ENCODE results near the gene CORO1C. TPM values are rescaled to one million over a fixed set of nuclear protein-coding genes. Genes with fewer than 3 reads are reported as not detected.

CORO1C gene
- total and polyA plus RNA-seq, 9 of the 15 experiments (the other 6 are each of a cell fraction or from before 2014, with no cell fraction given): 55.2 to 280 (median 150) TPM

- TF ChIP-seq CREB1 (IDR thresholded peaks at IDR 0.05) (no peak), CREB1 (CRISPR knock-in tag; IDR thresholded peaks at IDR 0.05) (no peak), FOXP1 (CRISPR knock-in tag; IDR thresholded peaks at IDR 0.05) (no peak), LCOR (CRISPR knock-in tag; IDR thresholded peaks at IDR 0.05) (peak; percentile 10; the same call in 1 of the 2 replicates), SMARCB1 (IDR thresholded peaks at IDR 0.05; ENCODE audit: insufficient read length, low read depth) (no peak), ZNF347 (CRISPR knock-in tag; IDR thresholded peaks at IDR 0.05; ENCODE audit: low read depth) (no peak), NR2C1 (IDR thresholded peaks at IDR 0.05) (no peak), NR2C1 (tag; IDR thresholded peaks at IDR 0.05) (no peak), ZZZ3 (IDR thresholded peaks at IDR 0.05) (no peak), SNAPC5 (CRISPR knock-in tag; IDR thresholded peaks at IDR 0.05) (no peak), ZSCAN32 (CRISPR knock-in tag; IDR thresholded peaks at IDR 0.05) (no peak), ZBTB49 (CRISPR knock-in tag; IDR thresholded peaks at IDR 0.05; ENCODE audit: borderline replicate concordance) (no peak), ZNF512 (tag; IDR thresholded peaks at IDR 0.05) (no peak), ZNF561 (CRISPR knock-in tag; conservative IDR thresholded peaks at IDR 0.05) (no peak), EGR1 (conservative IDR thresholded peaks at IDR 0.05) (peak; percentile 20; the same call in 1 of the 2 replicates), E2F6 (IDR thresholded peaks at IDR 0.05; ENCODE audit: borderline replicate concordance in 1 of 2, extremely low read depth in 1 of 2, insufficient read depth in 1 of 2, insufficient read length in 1 of 2, low read depth in 1 of 2, low read length in 1 of 2, poor library complexity in 1 of 2, severe bottlenecking in 1 of 2) (peak; percentile 14 to 67), ZNF444 (CRISPR knock-in tag; IDR thresholded peaks at IDR 0.05) (no peak), UBTF (IDR thresholded peaks at IDR 0.05; ENCODE audit: borderline replicate concordance in 1 of 2, low read depth in 2 of 2, low read length in 2 of 2) (peak in 1 of 2 experiments; percentile 55; a peak in 1 of 4 replicates)
Observed at GRCh38 chr12:108730365-108731104, 783 bp downstream of the CORO1C start (continued).
